Ovary (tissue), 9 donors: ENCODE data around the gene GGN. TPM values are rescaled to one million over a fixed set of nuclear protein-coding genes. Genes with fewer than 3 reads are reported as not detected.
A peak's percentile ranks its signal among the peaks of the same experiment; 100 is the strongest.

Source experiments
- DNase-seq, 5 donors: peaks; one replicate each; pipeline ENCODE4 v3.0.0-alpha.2; 2019 to 2020
- H3K27ac ChIP-seq, 2 donors: fragments of 200-600 bp; one replicate each; pipeline versions ENCODE4 v1.5.1 to v1.8.0; 2019 to 2022
- H3K27me3 ChIP-seq: fragments of 200-600 bp; one replicate; pipeline ENCODE4 v1.8.0; 2022
- H3K36me3 ChIP-seq: fragments of 200-600 bp; sonication (generic); one replicate; pipeline ENCODE4 v1.5.1; 2019
- H3K4me1 ChIP-seq: one replicate; pipeline ENCODE4 v1.8.1; 2013; ENCODE audit warnings: mild to moderate bottlenecking, moderate library complexity; ENCODE audit not compliant: insufficient read depth
- H3K4me3 ChIP-seq: fragments of 200-600 bp; sonication (generic); one replicate; pipeline ENCODE4 v1.5.1; 2017
- H3K9me3 ChIP-seq, 2 donors: fragments of 200-600 bp in 1 of 2; sonication (generic) in 1 of 2; one replicate each; pipeline versions ENCODE4 v1.5.1 to v1.8.1; 2013 to 2019; ENCODE audit warnings: mild to moderate bottlenecking in 1 of 2, moderate library complexity in 1 of 2
- EP300 ChIP-seq: sonication (generic); formaldehyde crosslinking; IDR thresholded peaks from one replicate; pipeline ENCODE4 v1.6.1; 2017; ENCODE audit warnings: antibody characterized with exemption
- POLR2A ChIP-seq: fragments of 450-650 bp; IDR thresholded peaks from one replicate; pipeline ENCODE4 v1.6.1; 2017; ENCODE audit warnings: antibody characterized with exemption, mild to moderate bottlenecking, moderate library complexity
- WGBS, 3 donors: extraction: QIAGEN DNeasy Blood & Tissue Kit in 1 of 3; methylation state at CpG; one replicate each; pipeline versions ENCODE4 v1.1.5 to v1.1.7; 2013 to 2017; 5-methylcytosine and 5-hydroxymethylcytosine counted together
- intact Hi-C, 4 donors: fragments of 100-400 bp; cut with DNase I; formaldehyde crosslinking; loops; one replicate each; pipeline versions ENCODE4 v1.11.0 to v1.15.1; 2022 to 2023
- polyA plus RNA-seq, 2 donors: library from polyadenylated mRNA; stranded (reverse); fragments of 200-250 nt in 1 of 2; fragments of 350-450 nt in 1 of 2; fragmentation: Illumina TruSeq in 1 of 2; extraction: RNeasy Lipid Tissue Mini Kit (QIAGEN cat#74804) in 1 of 2; gene quantifications; one replicate each; pipeline ENCODE4 v1.2.3, GENCODE V29; 2013 to 2014
- total RNA-seq, 7 donors: library from RNA; depleted of rRNA in 2 of 7; stranded (reverse); fragments of >200 nt in 2 of 7; fragmentation: NEBNext Ultra II Directional in 3 of 7; extraction: Animal tissue kit (Norgen Biotek cat#: 25700) in 3 of 7; gene quantifications; one replicate each; pipeline versions ENCODE4 v1.1.0 to v1.2.4, GENCODE V29; 2016 to 2023
- TF ChIP-seq, protein P1 (sequence below), 3 donors: fragments of 450-650 bp in 2 of 3; fragments of 200-600 bp in 1 of 3; IDR thresholded peaks; one replicate each; pipeline versions ENCODE4 v1.5.1 to v1.8.0; 2016 to 2022; ENCODE audit warnings: antibody characterized with exemption in 3 of 3, mild to moderate bottlenecking in 1 of 3
- donor health status: DM: no; HTN: no; CAD: no; lungs with moderate emphysema.
- donor health status: DM: no; HTN: no; CAD: no.
- donor health status: Bipolar disorder and iron deficiency.
- donor health status: DM: yes; HTN: yes; CAD: no.
- donor health status: DM: no; HTN: no; CAD: no.
- donor health status: DM: yes; HTN: yes; CAD: no.

GGN gene
- total and polyA plus RNA-seq, 9 donors, result 0.24 to 0.75 (median 0.54) TPM; not detected in 3

DNA sequence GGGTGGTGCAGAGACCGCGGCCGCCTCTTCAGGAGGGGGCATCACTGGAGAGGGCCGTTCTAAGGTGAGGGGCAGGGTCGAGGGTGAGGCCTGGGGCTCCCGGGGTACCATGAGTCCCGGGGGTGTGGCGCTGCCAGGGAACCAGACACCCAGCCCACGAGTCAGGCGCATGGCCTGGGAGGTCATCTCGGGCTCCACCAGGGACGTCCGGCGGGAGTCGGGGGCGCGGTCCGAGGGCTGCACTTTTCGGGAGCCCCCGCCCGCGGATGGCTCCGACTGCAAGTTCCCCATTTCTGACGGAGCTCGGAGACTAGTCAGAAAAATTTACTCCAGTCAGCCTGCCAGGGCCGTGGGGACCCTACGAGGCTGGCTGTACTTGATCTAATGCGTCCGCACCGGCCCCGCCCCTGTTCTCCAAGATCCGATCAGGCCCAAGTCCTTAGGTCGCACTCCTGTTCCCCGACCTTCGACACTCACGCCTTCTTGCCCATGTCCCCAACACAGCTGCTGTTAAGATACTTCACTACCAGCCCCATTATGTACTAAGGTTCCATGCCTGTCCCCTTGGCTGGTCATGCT, 774 bp downstream of the GGN start:
- DNase-seq, result peak in 2 of 5 donors; percentile 41 to 48
- Histone ChIP-seq H3K4me1 (peaks cover 10% of the 10 kb centered on the region), H3K4me3 (peak overlapping the region; percentile 52), H3K27me3 (no peaks in the 10 kb centered on the region), H3K27ac (no peak overlapping the region), H3K36me3 (no peaks in the 10 kb centered on the region), H3K9me3 (no peaks in the 10 kb centered on the region)
- intact Hi-C loops, result loop anchor here in 1 of 4 donors (2.0 kb wide), 1 partner anchor 14 kb away; no protein-coding TSS in a partner anchor
- TF ChIP-seq POLR2A (no peak), EP300 (no peak)
- TF ChIP-seq, protein P1, sequence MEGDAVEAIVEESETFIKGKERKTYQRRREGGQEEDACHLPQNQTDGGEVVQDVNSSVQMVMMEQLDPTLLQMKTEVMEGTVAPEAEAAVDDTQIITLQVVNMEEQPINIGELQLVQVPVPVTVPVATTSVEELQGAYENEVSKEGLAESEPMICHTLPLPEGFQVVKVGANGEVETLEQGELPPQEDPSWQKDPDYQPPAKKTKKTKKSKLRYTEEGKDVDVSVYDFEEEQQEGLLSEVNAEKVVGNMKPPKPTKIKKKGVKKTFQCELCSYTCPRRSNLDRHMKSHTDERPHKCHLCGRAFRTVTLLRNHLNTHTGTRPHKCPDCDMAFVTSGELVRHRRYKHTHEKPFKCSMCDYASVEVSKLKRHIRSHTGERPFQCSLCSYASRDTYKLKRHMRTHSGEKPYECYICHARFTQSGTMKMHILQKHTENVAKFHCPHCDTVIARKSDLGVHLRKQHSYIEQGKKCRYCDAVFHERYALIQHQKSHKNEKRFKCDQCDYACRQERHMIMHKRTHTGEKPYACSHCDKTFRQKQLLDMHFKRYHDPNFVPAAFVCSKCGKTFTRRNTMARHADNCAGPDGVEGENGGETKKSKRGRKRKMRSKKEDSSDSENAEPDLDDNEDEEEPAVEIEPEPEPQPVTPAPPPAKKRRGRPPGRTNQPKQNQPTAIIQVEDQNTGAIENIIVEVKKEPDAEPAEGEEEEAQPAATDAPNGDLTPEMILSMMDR (IDR thresholded peaks at IDR 0.05), result no peak
- 4 to 13% (median 9%) methylated on average over 32 to 36 of the region's 36 CpGs for WGBS, 3 donors

DNA sequence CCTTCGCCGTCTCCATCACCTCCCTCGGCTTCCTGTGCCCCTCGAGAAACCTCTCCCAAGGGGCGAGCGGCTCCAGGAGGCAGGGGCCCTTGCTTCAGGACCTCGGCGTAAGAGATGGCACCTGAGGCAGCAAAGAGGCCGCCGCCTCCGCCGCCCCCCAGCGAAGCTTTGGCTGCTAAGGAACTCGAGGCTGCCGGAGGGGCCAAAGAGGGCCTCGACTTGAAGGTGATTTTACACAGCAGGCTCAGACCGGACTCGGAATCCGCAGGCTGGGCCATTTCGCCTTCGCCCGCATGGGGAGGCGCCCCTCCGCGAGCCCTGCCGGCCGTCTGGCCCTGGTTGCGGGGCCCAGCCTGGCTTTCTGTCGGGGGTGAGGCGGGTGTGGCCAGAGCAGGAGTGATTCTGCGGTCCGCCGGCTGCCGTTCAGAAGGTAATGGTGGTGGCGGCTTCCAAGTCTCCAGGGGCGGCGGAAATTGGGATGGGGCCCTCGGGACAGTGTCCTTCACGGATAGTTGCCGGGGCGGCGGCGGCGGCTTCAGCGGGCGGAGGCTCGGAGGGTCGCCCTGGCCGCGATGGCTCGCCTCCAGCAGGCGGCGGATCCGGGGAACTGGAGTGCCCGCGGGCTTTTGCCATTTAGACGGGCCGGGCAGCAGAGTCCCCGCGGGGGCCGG, 1.4 kb downstream of the GGN start:
- Histone ChIP-seq H3K4me3 (no peak overlapping the region), H3K36me3 (no peaks in the 10 kb centered on the region), H3K4me1 (peaks cover 10% of the 10 kb centered on the region), H3K27me3 (no peaks in the 10 kb centered on the region), H3K9me3 (no peaks in the 10 kb centered on the region), H3K27ac (no peak overlapping the region)
- peak in 2 of 5 donors; percentile 42 to 45 for DNase-seq
- intact Hi-C loops, result loop anchor here in 1 of 4 donors (2.0 kb wide), 1 partner anchor 14 kb away; no protein-coding TSS in a partner anchor
- 47 to 63% (median 58%) methylated on average over 57 to 61 of the region's 61 CpGs for WGBS, 3 donors
- no peak for TF ChIP-seq POLR2A
- no peak for TF ChIP-seq EP300
- TF ChIP-seq, protein P1 (IDR thresholded peaks at IDR 0.05), result no peak

DNA sequence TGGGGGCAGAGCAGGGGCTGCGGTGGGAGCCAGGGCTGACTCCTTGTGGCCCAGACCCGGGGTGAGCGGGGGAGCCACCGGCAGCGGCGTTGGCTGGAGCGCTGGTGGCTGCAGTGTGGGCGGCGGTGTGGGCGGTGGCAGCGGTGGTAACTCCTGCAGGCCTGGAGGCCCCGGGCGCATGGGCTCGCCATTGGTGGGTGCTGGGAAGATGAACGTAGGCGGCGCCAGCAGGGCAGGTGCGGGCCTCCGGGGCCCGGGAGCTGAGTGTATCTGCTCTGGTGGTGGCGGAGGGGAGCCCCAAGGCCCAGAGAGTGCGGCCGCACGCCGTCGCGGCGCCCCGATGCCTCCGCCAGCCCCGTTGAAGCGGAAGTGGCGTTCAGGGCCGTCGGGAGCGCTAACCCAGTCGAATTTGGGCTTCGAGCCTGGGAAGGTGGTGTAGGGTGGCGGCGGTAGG, 2.0 kb downstream of the GGN start:
- WGBS, 3 donors, result 61 to 78% (median 74%) methylated on average over 38 to 40 of the region's 40 CpGs
- no peak overlapping the region for H3K27ac ChIP-seq
- intact Hi-C loops, result loop anchor here in 1 of 4 donors (2.0 kb wide), 1 partner anchor 15 kb away; no protein-coding TSS in a partner anchor
- peak in 1 of 5 donors; percentile 30 for DNase-seq
- no peaks in the 10 kb centered on the region for H3K36me3 ChIP-seq
- TF ChIP-seq, protein P1 (IDR thresholded peaks at IDR 0.05), result no peak
- no peak for TF ChIP-seq EP300
- TF ChIP-seq POLR2A, result no peak
- H3K27me3 ChIP-seq, result no peaks in the 10 kb centered on the region
- H3K9me3 ChIP-seq, result no peaks in the 10 kb centered on the region
- no peak overlapping the region for H3K4me3 ChIP-seq
- peaks cover 10% of the 10 kb centered on the region for H3K4me1 ChIP-seq

DNA sequence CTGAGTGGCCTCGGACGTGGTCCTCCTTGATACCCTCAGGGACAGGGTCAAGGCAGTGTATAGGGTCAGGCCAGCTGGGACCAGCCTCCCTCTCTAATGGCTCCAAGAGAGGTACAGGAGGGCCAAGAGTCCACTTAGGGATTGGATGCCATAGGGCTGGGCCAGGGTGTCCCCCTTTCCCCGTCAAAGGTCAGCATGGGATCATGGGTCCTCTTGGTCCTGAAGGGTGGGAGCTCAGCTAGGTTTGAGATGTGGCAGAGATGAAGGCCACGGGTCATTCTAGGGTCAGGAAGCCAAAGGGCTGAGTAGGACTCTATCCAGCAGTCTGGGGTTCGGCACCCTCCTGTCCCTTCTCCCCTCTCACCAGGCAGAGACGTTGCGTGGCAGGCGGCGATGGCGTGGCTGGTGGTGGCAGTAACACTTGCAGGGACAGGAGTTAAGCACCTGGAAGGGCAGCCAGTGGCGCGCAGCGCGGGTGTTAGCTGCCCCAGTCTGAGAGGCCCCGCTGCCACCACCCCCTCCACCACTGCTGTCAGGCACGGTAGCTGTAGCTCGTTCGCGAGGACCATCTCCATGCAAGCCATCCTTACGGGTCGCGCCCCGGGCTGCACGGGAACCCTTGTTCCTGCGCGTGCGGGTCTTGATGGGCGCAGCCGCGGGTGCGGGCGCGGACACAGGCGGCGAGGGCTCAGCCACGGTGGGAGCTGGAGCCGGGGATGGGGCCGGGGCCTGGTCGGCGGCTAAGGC, 2.6 kb downstream of the GGN start:
- no peak overlapping the region for H3K27ac ChIP-seq
- WGBS, 3 donors, result 70 to 84% (median 80%) methylated on average over 35 to 40 of the region's 40 CpGs
- peaks cover 10% of the 10 kb centered on the region for H3K4me1 ChIP-seq
- DNase-seq, result no peak
- TF ChIP-seq EP300 (no peak), POLR2A (no peak)
- TF ChIP-seq, protein P1 (IDR thresholded peaks at IDR 0.05), result no peak
- H3K27me3 ChIP-seq, result no peaks in the 10 kb centered on the region
- no peaks in the 10 kb centered on the region for H3K36me3 ChIP-seq
- intact Hi-C loops, result no loop called here
- no peaks in the 10 kb centered on the region for H3K9me3 ChIP-seq
- H3K4me3 ChIP-seq, result no peak overlapping the region
